Measurements from ENCODE around the gene AXIN1.

Gene AXIN1

GRCh38 chr16:373020-373598, 20.6 kb upstream of the AXIN1 start:
- TF ChIP-seq CTCF (IDR thresholded peaks at IDR 0.05; ENCODE audit: low read depth, low read length): no peak
- no peak for DNase-seq (ENCODE audit: low read depth in 2 of 2)
- no peak overlapping the region for H3K4me3 ChIP-seq (replicated peaks in 1 of 2; ENCODE audit: low read depth in 2 of 2, low read length in 2 of 2)

- no peak for TF ChIP-seq CTCF (IDR thresholded peaks at IDR 0.05; ENCODE audit: low read depth, low read length)
- DNase-seq (ENCODE audit: low read depth in 2 of 2): no peak
- no peak overlapping the region for H3K4me3 ChIP-seq (replicated peaks in 1 of 2; ENCODE audit: low read depth in 2 of 2, low read length in 2 of 2)
These were observed 19.9 kb upstream of the AXIN1 start for GRCh38 chr16:372302-372983.

GRCh38 chr16:371515-372301, 19.2 kb upstream of the AXIN1 start:
- no peak overlapping the region for H3K4me3 ChIP-seq (replicated peaks in 1 of 2; ENCODE audit: low read depth in 2 of 2, low read length in 2 of 2)
- no peak for DNase-seq (ENCODE audit: low read depth in 2 of 2)
- no peak for TF ChIP-seq CTCF (IDR thresholded peaks at IDR 0.05; ENCODE audit: low read depth, low read length)

- H3K4me3 ChIP-seq (replicated peaks in 1 of 2; ENCODE audit: low read depth in 2 of 2, low read length in 2 of 2): no peak overlapping the region
- TF ChIP-seq CTCF (IDR thresholded peaks at IDR 0.05; ENCODE audit: low read depth, low read length): no peak
- DNase-seq (ENCODE audit: low read depth in 2 of 2): no peak
These were observed 18.5 kb upstream of the AXIN1 start for GRCh38 chr16:370979-371514.

GRCh38 chr16:370443-370842, 17.9 kb upstream of the AXIN1 start, which contains the start of gene MRPL28:
MRPL28 (minus strand) TSS chr16:370538; CDS start chr16:370218, 320 bp downstream.
- H3K4me3 ChIP-seq (replicated peaks in 1 of 2; ENCODE audit: low read depth in 2 of 2, low read length in 2 of 2): peak within 1 kb of the TSS; percentile 49
- TF ChIP-seq CTCF (IDR thresholded peaks at IDR 0.05; ENCODE audit: low read depth, low read length): no peak

GRCh38 chr16:369866-370436, 17.4 kb upstream of the AXIN1 start:
- peak in 1 of 2 donors; percentile 19 for DNase-seq (ENCODE audit: low read depth in 2 of 2)
- peak overlapping the region; percentile 49 for H3K4me3 ChIP-seq (replicated peaks in 1 of 2; ENCODE audit: low read depth in 2 of 2, low read length in 2 of 2)
- no peak for TF ChIP-seq CTCF (IDR thresholded peaks at IDR 0.05; ENCODE audit: low read depth, low read length)

More at GRCh38 chr16:370443-370842, 17.9 kb upstream of the AXIN1 start, which contains the start of gene MRPL28:
- peak; percentile 96 to 97 for DNase-seq (ENCODE audit: low read depth in 2 of 2)
